Stimulated activated naive CD8-positive, alpha-beta T cell treated with anti-CD3 and anti-CD28 coated beads, Interleukin-15, Interleukin-2, amounts not matched to agents 100 ng/mL and 50 ng/mL, for 24 hours (primary cell): Measurements from ENCODE around the gene FARP1.

Source experiments
- H3K27ac Mint-ChIP-seq: one replicate; pipeline ENCODE4 v1.8.0; 2021; ENCODE audit warnings: mild to moderate bottlenecking, mixed read lengths
- H3K27me3 Mint-ChIP-seq: one replicate; pipeline ENCODE4 v1.8.0; 2021; ENCODE audit warnings: mixed read lengths
- H3K36me3 Mint-ChIP-seq: one replicate; pipeline ENCODE4 v1.8.0; 2021; ENCODE audit warnings: low read depth, mixed read lengths
- H3K4me1 Mint-ChIP-seq: one replicate; pipeline ENCODE4 v1.8.0; 2021; ENCODE audit warnings: low read depth, mixed read lengths
- H3K4me3 Mint-ChIP-seq: one replicate; pipeline ENCODE4 v1.8.0; 2021; ENCODE audit warnings: mild to moderate bottlenecking, mixed read lengths
- H3K9me3 Mint-ChIP-seq: one replicate; pipeline ENCODE4 v1.8.0; 2021; ENCODE audit warnings: mixed read lengths

FARP1 gene

DNA sequence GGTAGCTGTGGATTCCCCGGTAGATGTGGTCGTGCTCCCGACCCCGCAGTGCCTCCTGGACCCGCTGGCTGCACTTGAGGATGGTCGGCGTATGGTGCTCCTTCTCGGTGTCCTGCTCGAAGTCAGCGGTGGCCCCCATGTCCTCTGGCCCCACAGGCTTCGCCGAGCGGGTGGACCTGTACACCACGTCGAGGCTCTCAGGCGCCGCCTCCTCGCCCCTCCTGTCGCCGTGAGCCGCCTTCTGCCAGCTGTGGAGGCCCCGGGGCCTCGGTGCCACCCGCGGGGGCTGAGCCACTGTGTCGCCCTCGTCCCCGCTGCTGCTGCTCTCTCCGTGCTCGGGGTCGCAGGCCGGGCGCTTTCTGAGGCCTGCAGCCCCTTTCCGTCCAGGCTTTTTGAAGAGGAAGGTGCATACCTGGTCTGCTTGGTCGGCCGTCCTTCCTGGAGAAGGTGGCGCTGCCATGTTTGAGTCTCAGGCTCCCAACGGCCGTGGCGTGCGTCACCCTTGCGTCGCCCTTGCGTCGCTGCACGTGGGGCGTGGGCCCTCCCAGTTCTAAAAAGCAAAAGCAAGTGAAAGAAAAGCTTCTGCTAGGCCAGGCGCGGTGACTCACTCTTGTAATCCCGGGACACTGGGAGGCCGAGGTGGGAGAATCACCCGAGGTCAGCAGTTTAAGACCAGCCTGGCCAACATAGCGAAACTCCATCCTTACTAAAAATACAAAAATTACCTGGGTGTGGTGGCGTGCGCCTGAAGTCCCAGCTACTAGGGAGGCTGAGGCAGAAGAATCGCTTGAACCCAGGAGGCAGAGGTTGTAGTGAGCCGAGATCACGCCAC, 34.1 kb downstream of the FARP1 start, which contains the start of gene RNF113B:
RNF113B (minus strand) TSS at position 493 of the 832 bp plus-strand sequence; CDS start at position 460, 33 bp downstream.
- Mint-ChIP-seq H3K27ac (no peak within 1 kb of the TSS), H3K4me3 (no peak within 1 kb of the TSS), H3K36me3 (no peaks in the 10 kb centered on the region), H3K27me3 (peaks cover 12% of the 10 kb centered on the region), H3K9me3 (no peaks in the 10 kb centered on the region), H3K4me1 (no peaks in the 10 kb centered on the region)

DNA sequence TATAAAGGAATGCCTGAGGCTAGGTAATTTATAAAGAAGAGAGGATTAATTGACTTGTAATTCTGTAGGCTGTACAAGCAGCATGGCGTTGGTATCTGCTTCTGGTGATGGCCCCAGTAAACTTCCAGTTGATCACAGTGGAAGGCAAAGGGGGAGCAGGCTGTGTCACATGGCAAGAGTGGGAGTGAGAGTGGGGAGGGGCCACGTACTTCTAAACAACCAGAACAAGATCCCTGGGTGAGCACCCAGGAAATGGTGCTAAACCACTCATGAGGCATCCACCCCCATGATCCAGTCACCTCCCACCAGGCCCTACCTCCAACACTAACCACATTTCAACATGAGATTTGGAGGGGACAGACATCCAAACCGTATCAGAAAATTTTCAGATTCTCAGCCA, 37.2 kb downstream of the FARP1 start:
- no peaks in the 10 kb centered on the region for H3K4me1 Mint-ChIP-seq
- H3K36me3 Mint-ChIP-seq: no peaks in the 10 kb centered on the region
- H3K4me3 Mint-ChIP-seq: no peak overlapping the region
- no peaks in the 10 kb centered on the region for H3K9me3 Mint-ChIP-seq
- H3K27me3 Mint-ChIP-seq: no peaks in the 10 kb centered on the region
- H3K27ac Mint-ChIP-seq: no peak overlapping the region

DNA sequence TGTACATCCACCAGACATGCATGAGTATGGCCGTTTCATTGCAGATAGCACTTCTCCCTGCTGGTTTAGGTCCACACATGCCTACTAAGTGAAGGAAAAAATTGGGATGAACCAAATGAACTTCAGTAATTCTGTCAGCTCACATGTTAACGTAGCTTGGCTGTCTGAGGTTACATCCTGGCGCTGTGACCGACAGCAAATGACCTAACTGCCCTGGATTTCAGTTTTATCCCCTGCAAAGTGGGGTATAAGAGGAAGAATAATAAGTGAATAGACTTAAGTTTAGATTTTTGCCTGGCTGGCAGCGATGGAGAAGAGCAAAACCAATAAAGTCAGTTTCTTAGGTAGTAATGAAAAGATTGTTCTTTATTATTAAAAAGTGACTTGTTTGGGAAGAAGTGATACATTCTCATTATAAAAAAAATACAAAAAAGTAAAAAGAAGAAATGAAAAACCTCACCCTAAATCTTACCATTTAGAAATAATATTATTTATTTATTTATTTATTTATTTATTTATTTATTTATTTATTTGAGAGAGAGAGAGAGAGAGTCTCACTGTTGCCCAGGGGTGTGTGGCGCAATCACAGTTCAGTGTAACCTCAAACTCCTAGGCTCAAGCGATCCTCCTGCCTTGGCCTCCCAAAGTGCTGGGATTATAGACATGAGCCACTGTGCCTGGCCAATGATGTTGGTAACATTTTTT, 38.4 kb downstream of the FARP1 start:
- no peaks in the 10 kb centered on the region for H3K4me1 Mint-ChIP-seq
- H3K27ac Mint-ChIP-seq: no peak overlapping the region
- no peak overlapping the region for H3K4me3 Mint-ChIP-seq
- no peaks in the 10 kb centered on the region for H3K36me3 Mint-ChIP-seq
- H3K27me3 Mint-ChIP-seq: peaks cover under 1% of the 10 kb centered on the region
- H3K9me3 Mint-ChIP-seq: no peaks in the 10 kb centered on the region

DNA sequence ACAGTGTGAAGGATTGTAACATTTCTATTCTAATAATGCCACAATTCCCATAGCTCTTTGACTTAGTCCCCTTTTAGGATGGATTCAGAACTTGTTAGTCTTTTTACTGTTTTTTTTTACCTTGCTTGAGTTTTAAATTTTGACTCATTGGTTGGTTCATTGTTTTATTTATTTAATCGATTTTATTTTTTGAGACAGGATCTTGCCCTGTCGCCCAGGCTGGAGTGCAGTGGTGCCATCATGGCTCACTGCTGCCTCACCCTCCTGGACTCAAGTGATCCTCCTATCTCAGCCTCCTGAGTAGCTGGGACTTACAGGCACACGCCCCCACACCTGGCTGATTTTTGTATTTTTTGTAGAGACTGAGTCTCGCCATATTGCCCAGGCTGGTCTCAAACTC, 39.3 kb downstream of the FARP1 start:
- H3K9me3 Mint-ChIP-seq: no peaks in the 10 kb centered on the region

DNA sequence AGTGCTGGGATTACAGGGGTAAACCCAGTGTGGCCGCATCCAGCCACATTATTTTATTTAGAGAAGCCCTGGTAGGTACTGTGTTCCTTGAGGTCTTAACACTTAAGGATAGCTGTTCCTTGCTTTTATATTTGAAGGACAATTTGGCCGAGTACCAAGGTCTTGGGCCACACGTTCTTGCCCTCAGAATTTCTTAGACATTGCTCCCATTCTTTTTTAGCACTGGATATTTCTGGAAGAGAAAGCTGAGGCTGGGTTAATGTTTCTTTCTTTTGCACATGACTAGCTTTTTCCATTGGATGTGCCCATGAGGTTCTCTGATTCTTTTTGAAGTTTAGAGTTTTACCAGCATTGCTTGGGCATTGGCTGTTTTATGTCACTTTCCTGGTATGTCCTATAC, 39.7 kb downstream of the FARP1 start:
- Mint-ChIP-seq H3K27me3 (peaks cover 3% of the 10 kb centered on the region), H3K27ac (no peak overlapping the region), H3K9me3 (no peaks in the 10 kb centered on the region), H3K4me3 (no peak overlapping the region), H3K4me1 (no peaks in the 10 kb centered on the region), H3K36me3 (no peaks in the 10 kb centered on the region)

More for the DNA sequence above, 39.3 kb downstream of the FARP1 start:
- no peak overlapping the region for H3K27ac Mint-ChIP-seq
- H3K27me3 Mint-ChIP-seq: peaks cover 3% of the 10 kb centered on the region
- H3K36me3 Mint-ChIP-seq: no peaks in the 10 kb centered on the region
- no peaks in the 10 kb centered on the region for H3K4me1 Mint-ChIP-seq
- no peak overlapping the region for H3K4me3 Mint-ChIP-seq

DNA sequence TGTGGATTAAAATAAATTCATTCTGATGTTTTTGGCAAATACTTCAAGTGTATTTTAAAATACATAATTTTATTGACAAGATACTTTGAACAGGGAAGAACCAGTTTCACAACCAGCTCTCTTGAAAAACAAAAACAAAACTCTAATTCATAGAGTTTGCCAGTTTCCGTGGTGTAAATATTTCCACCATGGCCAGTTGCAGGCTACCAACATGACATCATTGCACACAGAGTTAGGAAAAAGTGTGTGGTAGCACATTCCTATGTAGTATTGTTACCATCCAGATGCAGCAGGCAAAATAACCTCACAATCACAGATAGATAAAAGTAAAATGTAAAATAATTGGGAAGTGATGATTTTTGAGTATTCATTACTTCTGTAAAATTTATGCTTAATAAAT, 41.9 kb downstream of the FARP1 start:
- H3K4me3 Mint-ChIP-seq: no peak overlapping the region
- no peak overlapping the region for H3K27ac Mint-ChIP-seq
- H3K4me1 Mint-ChIP-seq: no peaks in the 10 kb centered on the region
- H3K36me3 Mint-ChIP-seq: no peaks in the 10 kb centered on the region
- H3K27me3 Mint-ChIP-seq: peaks cover 3% of the 10 kb centered on the region
- no peaks in the 10 kb centered on the region for H3K9me3 Mint-ChIP-seq

DNA sequence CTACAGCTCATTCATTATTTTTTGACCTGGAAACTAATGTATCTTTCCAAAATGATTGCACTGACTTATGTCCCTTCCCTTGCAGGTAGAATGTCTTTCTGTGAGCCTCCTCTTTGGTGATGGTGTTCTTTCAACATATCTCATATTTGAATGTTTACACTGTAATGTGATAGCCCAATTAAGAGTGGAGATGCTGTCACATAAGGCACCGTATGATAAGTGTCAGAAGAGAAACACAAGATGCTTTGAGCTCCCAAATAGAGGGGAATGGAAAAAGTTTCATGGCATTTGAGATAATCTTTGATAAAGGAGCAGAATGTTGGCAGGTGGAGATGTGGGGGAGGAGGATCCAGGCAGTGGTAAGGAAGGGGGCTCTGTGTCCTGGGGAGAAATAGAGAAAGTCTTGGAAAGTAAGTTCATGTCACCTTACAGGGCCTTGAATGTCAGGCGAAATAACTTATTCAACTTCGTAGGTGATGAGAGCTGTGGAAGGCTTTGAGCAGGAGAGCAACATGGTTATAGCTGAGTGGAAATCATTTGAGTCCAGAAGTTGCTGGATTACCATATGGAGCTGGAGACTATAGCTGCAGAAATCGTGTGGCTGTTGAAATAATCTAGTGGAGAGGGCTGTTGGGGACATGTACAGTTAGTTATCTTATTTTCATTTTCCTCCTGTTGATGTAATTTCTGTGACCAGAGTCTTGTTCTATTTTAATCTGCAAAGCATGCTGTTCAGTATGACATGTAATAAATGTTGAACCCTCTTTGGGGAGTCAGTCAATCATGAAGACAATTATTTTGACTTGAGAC, 44.5 kb downstream of the FARP1 start:
- no peaks in the 10 kb centered on the region for H3K9me3 Mint-ChIP-seq
- no peak overlapping the region for H3K4me3 Mint-ChIP-seq
- H3K27ac Mint-ChIP-seq: no peak overlapping the region
- H3K36me3 Mint-ChIP-seq: no peaks in the 10 kb centered on the region
- peaks cover 3% of the 10 kb centered on the region for H3K27me3 Mint-ChIP-seq
- H3K4me1 Mint-ChIP-seq: no peaks in the 10 kb centered on the region

DNA sequence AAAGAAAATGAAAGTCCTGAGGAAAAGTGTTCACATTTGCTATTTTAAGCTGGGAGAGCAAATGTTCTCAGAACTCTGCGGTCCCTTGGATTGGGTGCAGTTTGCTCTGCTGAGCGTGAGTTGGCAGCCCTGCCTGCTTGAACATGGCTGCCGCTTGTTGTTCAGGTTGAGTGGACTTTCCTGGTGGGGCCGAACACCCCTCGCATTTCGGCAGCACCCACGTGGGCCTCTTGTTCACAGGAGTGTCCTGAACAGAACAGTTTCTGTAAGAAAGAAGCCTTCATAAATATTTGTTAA, 45.0 kb downstream of the FARP1 start:
- Mint-ChIP-seq H3K4me3 (no peak overlapping the region), H3K9me3 (no peaks in the 10 kb centered on the region), H3K27me3 (peaks cover 7% of the 10 kb centered on the region), H3K27ac (no peak overlapping the region), H3K4me1 (no peaks in the 10 kb centered on the region), H3K36me3 (no peaks in the 10 kb centered on the region)

DNA sequence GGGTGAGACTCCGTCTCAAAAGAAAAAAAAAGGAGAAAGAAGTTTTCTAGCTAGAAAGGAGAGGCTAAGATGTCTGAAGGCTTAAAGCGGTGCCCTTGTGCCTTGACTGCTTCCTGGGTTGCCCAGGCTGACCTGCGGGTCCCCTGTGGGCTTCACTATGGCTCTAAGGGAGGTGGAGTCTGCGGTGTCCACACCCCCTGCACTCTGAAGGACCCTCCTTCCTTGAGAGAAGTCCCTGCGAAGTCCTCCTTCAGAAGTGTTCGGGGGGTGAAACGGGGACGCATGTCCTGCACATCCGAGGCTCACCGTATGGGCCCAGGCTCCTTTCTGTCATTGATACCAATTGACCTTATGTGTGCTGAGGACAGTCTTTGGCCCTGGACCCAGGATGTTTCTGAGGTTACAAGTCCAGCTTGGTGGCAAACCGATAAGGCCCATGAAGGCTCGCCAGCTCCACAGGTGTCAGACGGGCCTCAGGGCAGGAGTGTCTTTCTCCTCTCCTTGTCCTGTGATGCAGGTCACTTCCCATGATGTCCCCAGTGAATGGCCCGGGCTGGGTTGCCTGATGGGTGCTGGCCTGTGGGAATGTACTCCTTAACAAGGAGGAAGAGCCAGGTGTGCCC, 45.8 kb downstream of the FARP1 start:
- H3K36me3 Mint-ChIP-seq: no peaks in the 10 kb centered on the region
- no peaks in the 10 kb centered on the region for H3K9me3 Mint-ChIP-seq
- peaks cover 7% of the 10 kb centered on the region for H3K27me3 Mint-ChIP-seq
- H3K4me3 Mint-ChIP-seq: no peak overlapping the region
- no peak overlapping the region for H3K27ac Mint-ChIP-seq
- no peaks in the 10 kb centered on the region for H3K4me1 Mint-ChIP-seq

DNA sequence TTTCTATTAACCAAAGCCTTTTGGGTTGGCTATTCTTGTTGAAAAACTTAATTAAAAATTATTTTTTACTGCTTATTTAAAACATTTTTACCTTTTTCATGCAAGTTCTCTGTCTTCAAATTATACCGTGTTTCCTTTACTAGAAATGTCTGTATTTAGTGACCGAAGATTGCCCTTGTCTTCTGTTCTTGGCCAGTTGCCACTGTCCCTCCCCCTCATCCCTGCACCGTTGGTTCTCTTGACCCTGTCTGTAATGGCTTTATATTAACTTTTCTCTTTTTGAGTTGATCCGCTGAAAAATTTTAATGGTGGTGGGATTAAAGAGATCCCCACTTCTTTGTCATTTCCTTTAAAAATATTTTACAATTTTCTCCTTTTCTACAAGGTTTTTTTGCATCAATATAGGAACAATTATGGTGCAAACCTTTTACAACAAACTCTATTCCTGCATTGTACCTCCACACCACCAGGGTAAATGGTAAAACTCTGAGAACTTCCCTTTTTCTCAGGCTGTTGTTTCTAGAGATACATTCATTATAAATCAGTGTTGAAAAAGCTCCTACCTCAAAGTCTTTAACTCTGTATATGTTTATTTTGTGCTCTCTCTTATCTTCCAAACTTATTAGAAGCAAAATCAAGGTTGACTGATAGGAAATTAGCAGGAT, 47.1 kb downstream of the FARP1 start:
- Mint-ChIP-seq H3K36me3 (no peaks in the 10 kb centered on the region), H3K4me1 (no peaks in the 10 kb centered on the region), H3K4me3 (no peak overlapping the region), H3K27me3 (peaks cover 7% of the 10 kb centered on the region), H3K9me3 (no peaks in the 10 kb centered on the region), H3K27ac (no peak overlapping the region)

DNA sequence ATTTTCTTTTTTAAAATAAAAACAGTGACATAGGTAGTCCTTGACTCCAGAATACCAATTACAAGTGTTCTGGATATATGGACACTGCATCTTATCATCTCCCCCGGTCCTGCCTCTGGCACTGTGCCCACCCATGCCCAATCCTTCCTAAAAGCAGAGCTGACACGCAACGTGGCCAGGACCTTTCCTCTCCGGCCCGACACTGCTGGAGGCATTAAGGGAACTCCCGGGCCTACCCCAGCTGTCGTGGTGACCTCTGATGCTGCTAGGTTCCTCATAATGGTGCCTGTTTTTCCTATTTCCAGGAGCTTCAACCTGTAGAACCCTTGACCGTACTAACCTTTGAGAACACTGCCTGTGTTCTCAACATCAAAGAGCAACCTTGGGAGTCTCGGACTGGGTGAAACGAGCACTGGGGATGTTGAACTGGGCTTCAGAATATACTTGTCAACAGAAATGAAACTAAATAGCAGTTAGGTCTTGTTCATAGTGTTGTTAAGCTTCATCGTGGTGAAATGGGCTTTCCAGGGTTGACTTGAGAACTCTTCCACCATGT, 48.1 kb downstream of the FARP1 start:
- H3K4me1 Mint-ChIP-seq: no peaks in the 10 kb centered on the region
- no peak overlapping the region for H3K4me3 Mint-ChIP-seq
- H3K27me3 Mint-ChIP-seq: peaks cover 7% of the 10 kb centered on the region
- no peak overlapping the region for H3K27ac Mint-ChIP-seq
- no peaks in the 10 kb centered on the region for H3K9me3 Mint-ChIP-seq
- H3K36me3 Mint-ChIP-seq: no peaks in the 10 kb centered on the region

DNA sequence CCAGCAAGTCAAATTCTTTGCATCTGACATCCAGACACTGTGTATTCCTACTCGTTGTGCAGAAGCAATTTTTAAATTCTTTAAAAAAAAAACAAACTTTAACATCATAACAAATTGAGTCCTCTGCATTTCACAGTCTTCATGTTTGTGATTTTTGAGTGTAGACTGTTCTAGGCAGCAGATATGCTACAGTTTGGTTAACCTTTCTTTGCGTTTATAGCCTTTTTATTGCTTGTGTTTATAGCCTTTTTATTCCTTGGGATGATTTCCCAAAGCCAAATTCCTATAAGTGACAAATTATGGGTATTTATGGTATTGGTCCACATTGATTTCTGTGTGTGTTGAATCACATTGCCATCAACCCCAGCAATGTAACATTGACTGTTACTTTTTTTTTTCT, 49.1 kb downstream of the FARP1 start:
- Mint-ChIP-seq H3K9me3 (no peaks in the 10 kb centered on the region), H3K27ac (no peak overlapping the region), H3K36me3 (no peaks in the 10 kb centered on the region), H3K27me3 (peaks cover 4% of the 10 kb centered on the region), H3K4me1 (no peaks in the 10 kb centered on the region), H3K4me3 (no peak overlapping the region)

DNA sequence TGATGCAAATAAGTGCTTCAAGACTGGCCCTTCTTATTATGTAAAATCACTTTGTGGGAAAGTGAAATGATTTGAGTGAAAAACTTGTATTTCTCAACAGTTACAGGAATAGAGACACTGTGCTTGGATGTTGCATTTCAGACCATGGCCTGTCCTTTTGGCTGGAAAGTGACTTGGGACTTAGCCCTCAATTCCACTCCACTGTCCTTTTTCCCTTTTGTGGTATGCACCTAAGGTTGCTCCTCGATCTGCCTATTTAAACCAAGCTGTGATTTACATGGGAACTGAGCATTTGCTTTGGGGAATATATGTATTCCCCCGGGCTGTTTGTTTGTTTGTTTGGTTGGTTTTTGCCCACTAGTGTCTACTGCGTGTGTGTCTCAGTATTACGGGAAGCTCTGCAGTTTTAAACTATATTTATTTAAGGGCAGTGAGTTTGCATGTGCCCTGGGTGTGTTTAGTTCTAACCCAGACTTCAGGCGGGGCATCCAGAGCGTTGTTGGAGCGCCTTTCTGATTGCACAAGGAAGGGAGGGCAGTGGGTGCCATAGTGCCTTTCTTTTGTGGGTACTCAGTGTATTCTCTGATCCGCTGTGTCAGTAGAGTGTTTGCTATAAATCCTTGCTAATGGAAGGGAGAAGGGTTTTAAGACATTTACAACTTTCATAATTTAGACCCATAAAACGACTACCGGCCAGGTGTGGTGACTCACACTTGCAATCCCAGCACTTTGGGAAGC, 52.3 kb downstream of the FARP1 start:
- no peak overlapping the region for H3K4me3 Mint-ChIP-seq
- H3K27ac Mint-ChIP-seq: no peak overlapping the region
- H3K9me3 Mint-ChIP-seq: no peaks in the 10 kb centered on the region
- peaks cover 4% of the 10 kb centered on the region for H3K27me3 Mint-ChIP-seq
- no peaks in the 10 kb centered on the region for H3K36me3 Mint-ChIP-seq
- no peaks in the 10 kb centered on the region for H3K4me1 Mint-ChIP-seq

DNA sequence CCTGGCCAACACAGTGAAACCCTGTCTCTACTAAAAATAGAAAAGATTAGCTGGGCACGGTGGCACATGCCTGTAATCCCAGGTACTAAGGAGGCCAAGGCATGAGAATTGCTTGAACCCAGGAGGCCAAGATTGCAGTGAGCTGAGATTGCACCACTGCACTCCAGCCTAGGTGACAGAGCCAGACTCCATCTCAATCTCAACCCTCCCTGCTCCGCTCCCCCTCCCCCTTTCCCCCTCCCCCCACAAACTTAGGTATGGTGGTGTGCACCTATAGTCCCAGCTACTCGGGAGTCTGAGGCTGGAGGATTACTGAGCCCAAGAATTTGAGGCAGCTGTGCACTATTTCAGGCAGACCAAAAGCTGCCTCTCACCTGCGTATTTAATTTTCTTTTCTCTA, 55.8 kb downstream of the FARP1 start:
- Mint-ChIP-seq H3K36me3 (no peaks in the 10 kb centered on the region), H3K27me3 (no peaks in the 10 kb centered on the region), H3K4me3 (no peak overlapping the region)

More for the DNA sequence above, 55.8 kb downstream of the FARP1 start:
- H3K27ac Mint-ChIP-seq: no peak overlapping the region
- H3K9me3 Mint-ChIP-seq: no peaks in the 10 kb centered on the region
- H3K4me1 Mint-ChIP-seq: no peaks in the 10 kb centered on the region
